Stimulated activated CD8-positive, alpha-beta memory T cell treated with anti-CD3 and anti-CD28 coated beads, Interleukin-7, amount 100 ng/mL, for 24 hours (primary cell): Measurements from ENCODE around the gene NINJ1.
"Not testable (repeated sequence)": the region's sequence is repeated elsewhere in the genome, so short reads cannot be mapped to it uniquely, and the experiment has no call there.

ENCODE experiments used
- DNase-seq: peaks from one replicate; pipeline ENCODE4 v3.0.0-alpha.2; 2020; ENCODE audit warnings: low read depth

Gene NINJ1

DNA sequence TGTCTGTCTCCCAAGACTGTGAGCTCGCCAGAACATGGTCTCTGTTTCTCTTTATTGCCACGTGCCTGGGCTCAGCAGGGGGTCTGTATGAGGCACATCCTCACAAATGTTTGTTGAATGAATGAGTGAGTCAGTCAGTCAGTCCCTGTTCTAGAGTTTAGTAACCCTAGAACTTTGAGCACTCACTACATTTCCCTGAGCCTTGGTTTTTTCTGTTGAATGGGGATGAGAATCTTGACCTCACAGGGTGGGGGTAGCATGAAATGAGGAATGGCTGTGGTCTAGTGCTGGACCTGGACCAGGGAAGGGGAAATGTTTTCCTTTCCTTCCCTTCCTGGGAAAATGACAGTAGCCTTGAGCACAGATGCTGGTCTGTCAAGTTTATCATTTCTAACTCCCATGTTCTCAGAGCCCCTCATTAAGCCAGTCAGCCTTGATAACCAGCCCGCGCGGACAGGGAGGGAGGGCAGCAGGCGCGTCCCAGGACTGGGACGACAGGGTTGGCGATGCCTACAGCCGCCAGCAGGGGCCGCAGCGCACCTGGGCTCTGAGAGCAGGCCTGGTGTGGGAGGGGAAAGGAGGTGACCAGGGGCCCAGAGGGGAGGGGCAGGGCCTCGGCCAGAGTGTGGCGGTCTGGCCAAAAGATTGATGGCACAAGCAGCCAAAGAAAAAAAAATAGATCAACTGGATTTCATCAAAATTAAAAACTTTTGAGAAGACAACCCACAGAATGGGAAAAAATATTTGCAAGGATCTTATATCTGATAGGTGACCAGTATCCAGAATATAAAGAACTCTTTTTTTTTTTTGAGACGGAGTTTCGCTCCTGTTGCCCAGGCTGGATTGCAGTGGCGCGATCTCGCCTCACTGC, 25.8 kb upstream of the NINJ1 start:
- DNase-seq: peak; percentile 41

DNA sequence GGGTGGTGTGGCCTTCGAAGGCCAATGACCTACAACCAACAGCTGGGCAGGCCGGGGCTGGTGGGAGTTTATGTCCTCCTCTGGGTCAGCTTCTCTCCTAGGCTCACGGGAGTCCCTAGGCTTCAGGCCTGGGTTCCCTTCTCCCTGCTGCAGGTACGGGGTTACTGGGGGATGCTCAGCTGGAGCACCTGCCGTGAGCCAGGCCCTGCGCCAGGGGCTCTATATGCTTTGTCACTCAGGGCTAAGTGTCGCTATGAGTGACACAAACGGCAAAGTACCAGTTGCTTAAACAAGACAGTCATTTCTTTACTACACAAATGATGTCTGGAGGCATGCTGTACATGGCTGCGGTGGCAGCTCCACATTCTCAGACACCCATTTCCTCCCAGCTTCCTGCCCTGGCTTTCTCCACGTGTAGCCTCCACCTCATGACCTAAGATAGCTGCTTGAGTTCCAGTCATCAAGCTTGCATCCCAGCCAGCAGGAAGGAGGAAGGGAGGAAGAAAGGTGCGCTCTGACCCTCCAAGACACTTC, 22.5 kb upstream of the NINJ1 start:
- DNase-seq: no peak

DNA sequence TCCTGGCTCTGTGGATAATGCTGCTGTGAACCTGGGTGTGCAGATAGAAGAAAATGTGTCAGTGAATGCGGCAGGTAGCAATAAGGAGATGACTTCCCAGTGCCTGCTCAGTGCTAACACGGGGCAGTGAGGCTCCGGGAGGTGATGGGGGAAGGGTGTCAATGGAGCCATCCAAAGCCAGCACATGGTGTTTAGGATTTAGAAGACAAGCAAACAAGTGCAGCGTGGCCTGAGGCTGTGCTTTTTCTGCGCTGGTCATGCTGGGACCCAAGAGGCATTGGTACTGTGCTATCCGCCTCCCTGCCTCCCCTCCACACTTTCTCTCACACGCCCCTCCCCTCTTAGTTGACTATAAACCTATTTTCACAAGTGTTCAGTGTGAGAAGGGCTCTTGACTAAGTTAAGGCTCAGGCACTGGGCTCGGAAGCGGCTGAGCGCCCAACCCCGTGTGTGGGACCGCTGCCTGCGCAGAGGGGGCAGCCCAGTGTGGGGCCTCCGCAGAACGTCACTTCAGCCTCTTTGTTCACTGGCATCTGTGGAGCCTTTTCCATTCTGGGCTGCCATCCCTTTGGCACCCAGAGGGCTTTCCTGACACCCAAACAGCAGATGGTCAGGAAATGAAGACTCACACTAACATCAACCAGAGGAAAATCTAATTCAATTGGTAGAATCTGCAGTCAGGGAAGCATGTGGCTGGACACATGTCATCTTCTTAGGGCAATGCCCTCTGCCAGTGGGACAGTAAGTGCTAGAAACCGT, 21.8 kb upstream of the NINJ1 start:
- DNase-seq: no peak

DNA sequence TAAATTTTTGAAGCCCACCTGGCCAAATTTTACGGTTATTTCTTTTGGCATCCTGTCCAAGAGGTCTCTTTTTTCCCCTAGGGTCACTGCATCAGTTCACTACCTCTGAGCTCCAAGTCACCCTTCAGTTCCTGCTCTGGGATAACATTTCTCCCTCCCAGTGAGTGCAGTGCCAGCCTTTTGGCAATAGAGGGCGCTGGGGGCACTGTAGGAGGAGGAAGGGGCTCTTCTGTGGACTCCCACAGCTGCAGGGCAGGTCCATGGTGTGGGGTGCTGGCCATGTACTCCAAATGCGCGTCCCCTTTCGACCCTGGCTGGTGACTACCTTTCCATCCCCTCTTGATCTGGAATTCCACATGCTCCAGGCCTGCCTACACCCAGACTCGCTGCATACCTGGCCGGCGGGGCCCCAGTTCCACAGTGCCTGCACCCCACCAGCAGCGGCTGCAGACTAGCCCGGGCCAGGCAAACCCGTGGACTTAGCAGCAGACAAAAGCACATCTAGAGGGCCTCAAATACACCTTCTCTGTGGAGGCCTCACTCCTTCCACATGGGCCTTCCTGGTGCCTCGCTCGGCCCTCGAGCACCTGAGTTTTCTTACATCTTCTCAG, 20.3 kb upstream of the NINJ1 start:
- no peak for DNase-seq

DNA sequence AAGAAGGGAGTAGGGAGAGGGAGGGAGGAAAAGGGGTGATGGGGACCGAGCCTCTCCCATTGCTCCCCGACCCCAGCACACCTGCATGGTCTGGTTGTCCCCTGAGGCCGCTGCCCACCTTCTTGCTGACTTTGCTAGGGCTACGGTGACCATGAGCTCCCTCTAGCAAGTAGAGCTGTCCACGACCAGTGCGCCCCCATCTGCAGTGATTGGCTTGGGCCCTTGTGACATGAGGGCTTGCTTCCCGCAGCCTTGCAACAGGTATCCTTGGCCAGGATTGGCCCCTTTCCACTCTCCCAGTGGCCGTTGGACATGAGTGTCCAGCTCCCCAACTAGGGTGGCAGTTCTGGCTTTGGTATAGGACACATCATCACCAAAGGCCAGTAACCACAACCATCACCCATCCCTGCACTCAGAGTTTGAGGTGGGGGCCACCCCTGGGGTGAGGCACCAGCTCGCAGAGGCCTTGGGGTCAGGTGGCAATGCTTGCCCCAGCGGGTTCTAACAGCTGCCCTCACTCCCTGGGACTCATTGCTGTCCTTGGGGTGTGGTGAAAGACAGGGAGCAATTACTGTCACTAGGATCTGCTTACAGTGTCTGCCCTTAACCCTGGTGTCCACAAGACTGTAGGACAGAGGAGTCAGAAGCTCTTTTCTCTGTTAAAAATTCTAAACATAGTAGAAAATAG, 17.2 kb upstream of the NINJ1 start:
- DNase-seq: no peak

DNA sequence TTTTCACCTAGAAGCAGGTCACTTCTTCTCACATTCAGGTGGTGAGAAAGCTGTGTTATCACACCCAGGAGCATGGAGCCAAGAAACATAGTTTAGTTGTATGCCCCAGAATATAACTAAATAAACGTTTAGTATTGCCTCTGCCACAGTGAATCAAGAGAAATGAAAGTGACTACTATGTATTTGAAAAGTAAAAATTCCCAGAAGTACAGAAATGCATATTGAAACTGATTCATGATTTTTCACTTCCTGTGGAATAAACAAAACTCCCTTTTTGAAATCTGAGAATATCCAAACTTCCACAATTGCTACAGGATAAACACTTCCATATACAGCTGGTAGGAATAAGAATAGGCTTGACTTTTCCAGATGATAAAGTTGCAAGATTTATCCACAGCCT, 15.3 kb upstream of the NINJ1 start:
- no peak for DNase-seq

DNA sequence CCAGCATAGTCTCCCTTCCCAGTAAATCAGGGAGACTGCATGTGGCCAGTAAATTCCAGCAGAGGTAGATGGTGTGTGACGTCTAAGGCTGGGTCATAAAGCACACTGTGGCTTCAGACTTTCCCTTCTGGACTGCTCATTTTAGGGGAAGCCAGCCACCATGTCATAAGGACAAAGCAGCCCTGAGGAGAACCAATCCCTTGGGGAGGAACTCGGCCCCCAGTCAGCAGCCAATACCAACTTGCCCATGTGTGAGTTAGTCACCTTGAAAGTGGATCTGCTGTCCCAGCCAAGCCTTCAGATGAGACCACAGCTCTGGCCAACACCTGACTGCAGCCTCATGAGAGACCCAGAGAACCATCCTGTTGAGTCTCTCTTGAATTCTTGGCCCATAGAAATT, 14.7 kb upstream of the NINJ1 start:
- DNase-seq: no peak

DNA sequence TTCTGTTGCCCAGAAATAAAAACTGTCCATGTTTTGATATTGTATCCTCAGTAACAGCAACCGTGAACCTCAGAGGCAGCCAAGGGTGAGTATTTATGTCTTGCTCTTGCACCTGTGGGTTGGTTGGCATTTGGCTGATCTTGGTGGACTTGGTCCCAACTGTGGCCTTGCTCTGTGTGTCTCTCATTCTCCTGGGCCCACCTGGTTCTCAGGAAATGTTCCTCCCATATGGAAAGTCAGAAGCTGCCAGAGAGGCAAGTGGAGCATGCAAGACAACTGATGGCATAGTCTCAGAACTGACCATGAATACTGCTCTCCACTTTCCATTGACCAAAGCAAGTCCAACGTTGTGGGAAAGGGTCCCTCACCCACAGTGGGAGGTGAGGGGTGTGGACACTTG, 13.6 kb upstream of the NINJ1 start:
- DNase-seq: no peak

DNA sequence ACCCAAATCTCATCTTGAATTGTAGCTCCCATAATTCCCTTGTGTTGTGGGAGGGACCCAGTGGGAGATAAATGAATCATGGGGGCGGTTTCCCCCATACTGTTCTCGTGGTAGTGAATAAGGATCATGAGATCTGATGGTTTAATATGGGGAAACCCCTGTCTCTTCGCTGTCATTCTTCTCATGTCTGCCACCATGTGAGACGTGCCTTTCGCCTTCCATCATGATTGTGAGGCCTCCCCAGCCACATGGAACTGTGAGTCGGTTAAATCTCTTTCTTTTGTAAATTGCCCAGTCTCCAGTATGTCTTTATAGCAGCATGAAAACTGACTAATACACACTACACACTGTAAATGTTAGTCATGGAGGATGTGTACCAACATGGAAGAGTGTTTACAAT, 12.6 kb upstream of the NINJ1 start:
- not testable (repeated sequence) for DNase-seq

DNA sequence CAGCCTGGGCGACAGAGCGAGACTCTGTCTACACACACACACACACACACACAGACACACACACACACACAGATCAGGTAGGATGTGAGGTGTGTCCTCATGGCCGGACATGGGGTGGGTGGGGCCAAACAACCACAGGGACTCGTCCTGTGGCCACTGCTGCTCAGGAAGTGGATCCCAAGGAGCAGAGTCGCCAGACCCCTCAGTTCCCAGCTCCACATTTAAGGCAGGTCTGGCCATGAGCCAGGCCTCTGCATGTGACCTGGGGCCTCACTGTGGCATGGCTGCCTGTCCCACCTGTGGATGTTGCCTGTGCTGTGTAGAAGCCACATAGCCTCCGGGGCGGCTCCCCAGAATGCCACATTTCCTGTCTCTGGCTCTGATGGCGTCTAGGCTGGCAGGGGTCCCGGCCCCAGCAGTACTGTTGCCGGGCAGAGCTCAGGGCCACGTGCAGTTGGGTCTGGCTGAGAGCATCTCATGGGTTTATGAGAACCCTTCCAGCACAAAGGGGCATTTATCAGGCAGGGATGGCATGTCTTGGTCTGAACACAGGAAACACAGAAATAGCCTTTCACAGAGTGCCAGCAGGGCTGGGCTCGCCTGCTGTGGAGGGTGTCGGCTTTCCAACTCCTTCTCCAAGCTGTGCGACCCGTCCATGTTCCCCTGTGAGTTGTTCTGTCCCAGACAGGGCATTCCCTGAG, 9.9 kb upstream of the NINJ1 start:
- DNase-seq: no peak

DNA sequence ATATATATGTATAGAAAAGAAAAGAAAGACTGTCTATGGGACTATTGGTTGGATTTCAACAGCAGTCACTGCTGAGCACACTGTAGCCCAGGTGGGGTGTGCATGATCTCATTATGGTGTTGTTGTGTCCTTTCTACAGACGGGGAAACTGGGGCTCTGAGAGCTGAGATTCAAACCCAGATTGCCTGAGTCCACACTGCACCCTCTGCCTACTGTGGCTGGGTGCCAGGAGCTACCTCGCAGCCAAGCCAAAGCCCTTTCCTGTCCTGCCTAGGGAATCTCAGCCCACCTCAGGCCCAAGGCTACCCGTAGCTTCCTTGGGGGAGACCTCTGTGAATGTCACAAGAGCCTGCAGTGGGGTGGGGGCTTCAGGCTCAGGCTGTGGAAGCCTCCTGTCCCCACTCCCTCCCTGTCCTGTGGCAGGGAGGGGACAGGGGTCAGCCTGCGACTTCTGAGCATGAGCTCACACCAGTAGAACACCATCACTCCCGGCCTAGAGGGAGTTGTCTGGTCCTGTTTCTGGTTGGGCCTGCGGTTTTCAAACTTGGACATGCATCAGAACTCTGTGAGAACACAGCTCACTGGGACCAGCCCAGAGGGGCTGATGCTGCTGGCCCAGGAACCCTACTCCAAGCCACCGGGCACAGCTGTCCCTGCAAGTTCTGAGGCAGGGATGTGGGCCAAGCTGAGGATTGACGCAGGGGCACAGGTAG, 7.9 kb upstream of the NINJ1 start:
- DNase-seq: no peak

DNA sequence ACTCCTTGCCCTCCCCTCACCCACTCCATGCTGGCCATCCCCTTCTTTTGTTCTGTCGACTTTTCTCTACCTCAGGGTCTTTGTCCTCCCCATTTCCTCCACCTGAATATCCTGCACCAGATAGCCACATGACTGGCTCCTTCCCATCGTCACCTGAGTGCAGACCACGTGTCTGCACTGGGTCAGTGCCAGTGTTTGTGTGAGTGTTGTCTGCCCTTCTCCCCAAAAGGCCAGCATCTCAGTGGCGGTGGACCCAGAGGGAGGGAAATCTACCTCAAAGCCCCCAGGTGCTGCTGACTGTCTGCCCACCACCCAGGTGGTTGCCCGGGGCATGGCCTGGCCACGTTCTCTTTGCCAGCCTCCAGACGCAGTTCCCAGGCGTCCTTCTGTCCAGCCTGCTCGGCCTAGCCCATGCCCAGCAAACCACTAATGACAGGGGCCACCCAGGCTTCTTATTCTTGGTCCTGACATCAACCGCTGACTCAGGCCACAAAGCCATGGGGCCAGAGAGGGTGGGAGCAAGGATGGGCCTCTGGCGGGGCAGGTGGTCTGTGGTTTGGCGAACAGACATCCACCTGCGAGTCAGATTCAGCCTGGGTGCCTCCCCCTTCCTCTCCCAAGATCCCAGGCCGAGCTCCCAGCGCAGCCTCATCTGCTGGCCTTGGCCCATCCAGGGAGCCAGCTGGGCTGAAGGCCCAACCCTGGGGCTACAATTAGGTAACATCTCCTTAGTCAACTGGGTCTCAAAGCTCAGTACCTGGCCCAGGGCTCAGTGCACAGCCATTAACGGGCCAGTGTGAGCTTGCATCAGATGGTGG, 5.5 kb upstream of the NINJ1 start:
- DNase-seq: no peak

DNA sequence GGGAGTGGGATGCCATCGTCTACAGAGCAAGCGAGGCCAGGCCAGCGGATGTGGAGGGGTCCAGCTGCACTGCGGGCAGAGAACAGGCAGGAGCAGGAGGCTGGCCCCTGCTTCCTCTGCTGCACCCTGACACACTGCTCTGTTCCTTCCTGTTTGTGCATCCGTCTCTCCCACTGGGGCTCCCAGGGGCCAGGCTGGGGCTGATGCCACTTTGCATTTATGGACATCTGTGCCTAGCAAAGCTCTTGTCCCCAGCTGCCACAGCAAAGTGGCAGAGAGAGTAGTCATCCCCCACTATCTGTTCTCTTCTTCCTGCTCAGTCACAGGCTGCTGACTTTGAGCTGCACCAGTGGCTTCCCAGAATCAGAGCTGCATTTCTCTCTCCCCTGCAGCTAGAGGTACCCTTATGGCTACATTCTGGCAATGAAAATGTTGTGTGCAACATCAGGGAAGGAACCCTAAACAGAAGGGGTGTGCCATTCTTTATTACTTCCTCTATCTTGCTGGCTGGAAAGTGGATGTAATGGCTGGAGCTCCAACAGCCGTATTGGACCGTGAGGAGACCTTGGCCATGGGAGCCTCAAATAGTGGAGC, 4.2 kb upstream of the NINJ1 start:
- DNase-seq: no peak

DNA sequence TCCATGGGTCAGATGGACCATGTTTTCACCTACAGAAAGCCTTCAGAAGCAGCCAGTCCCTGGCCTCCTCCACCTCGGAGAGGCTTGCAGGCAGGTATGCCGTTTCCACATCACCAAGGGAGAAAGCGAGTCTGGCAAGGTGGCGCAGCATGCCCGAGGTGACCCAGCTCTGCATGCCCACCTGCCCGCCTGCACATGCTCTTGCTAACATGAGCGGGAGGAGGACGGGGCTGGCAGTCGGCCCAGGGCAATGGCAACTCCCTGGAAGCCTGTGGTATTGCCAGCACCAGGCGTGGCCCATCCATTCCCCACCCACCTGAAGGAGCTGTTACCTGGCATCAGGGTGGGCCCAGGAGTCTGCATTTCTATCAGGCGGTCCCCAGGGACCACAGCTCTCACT, 3.3 kb upstream of the NINJ1 start:
- no peak for DNase-seq

DNA sequence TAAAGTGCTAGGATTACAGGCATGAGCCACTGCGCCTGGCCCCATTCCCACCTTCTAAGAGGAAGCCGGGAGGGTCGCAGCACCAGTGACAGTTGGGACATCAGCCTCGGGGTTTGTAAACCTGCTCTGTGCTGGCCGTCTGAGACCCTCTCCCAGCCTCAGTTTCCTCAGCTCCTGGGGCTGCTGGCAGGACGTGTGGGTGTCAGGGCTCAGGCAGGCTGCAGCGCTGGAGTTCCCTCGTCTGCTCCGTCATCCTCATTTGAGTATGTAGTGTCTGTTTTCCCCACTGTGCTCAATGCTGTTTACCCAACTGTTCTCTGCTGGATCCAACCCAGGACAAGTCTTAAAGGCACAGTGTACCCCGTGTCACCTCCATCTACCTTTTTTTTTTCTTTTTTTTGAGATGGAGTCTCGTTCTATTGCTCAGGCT, 2.0 kb upstream of the NINJ1 start:
- no peak for DNase-seq

DNA sequence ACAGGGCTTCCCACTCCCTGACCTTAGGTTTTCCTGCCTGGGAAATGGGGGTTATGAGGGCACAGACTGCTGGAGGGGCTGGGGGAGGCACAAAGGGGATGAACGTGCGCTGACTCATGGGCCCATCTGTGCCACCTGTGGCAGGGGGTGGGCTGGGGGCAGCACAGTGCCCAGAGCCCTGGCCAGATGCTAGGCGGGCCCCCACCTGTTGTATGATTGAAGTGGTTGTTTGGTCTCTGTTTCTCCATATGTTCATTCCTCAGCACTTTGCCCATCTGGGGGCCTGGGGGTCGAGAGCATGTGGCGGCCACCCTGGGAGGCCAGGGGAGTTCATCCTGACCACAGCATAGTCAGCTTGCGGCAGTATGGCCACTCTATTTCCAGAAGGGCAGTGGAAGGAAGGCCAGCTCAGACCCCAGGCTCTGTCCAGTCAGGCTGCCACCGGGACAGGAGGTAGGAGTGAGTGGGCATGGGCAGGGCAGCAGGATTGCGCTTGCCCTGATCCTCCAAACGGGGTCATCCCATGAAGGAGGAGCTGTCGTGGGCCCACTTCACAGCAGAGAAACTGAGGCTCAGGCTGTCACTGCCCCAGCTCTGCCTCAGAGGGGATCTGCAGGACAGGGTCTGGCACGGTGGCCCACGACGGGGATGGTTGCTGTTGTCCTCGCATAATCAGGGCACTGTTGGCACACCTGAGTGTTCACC, 841 bp upstream of the NINJ1 start:
- no peak for DNase-seq

DNA sequence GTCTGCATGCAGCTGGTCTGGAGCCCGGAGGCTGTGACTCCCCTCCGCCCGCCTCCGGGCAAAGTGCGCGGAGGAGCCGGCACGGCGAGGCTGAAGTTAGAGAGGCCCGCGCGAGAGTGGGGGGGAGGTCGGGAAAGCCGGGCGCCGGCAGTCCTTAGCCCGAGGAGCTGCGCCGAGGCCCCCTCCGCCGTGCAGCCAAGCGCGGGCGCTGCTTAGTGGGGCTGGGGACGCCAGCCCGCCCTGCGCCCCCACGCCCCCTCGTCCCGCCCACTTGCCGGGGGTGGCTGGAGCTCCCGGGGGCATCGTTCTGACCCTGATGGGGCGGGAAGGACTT, 403 bp downstream of the NINJ1 start:
- no peak for DNase-seq

DNA sequence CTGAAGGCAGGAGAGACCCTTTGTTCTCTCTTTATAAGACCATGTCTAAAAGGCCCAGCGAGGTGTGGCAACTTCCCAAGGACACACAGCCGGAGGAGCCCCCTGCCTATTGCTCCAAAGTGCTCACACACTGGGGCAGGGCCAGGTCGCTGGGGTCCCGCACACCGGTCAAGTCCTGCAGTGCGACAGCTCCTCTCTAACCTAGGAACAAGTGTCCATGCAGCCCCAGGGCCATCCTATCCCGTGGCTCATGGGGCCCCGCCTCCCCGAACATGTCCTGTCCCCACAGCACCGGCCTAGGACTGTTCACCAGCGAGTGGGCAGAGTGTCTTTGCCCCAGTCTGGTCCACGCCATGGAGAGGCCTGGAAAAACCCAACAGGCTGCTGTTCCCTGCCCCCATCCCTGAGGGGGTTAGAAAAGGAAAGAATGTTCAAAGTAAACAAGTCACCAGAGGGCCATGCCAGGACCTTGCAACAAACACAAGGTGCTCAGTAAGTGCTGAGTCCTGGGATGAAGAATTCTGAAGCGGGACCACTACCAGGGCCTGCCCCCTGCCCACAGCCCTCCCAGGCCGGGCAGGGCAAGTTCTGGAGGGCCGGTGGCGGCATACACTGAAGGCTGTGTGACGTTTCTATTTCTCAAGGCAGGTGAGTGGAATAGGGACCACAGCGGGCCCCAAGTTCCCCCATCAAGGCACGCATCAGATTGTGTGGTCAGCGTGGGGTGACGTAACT, 938 bp downstream of the NINJ1 start:
- peak; percentile 31 for DNase-seq
